Activated gamma-delta T cell treated with Interleukin-2 at 50 U/mL for 16 hours (primary cell): ENCODE results near the gene FLNC.

ENCODE experiments used
- DNase-seq: peaks from one replicate; pipeline ENCODE4 v3.0.0-alpha.2; 2020

Gene FLNC

DNA sequence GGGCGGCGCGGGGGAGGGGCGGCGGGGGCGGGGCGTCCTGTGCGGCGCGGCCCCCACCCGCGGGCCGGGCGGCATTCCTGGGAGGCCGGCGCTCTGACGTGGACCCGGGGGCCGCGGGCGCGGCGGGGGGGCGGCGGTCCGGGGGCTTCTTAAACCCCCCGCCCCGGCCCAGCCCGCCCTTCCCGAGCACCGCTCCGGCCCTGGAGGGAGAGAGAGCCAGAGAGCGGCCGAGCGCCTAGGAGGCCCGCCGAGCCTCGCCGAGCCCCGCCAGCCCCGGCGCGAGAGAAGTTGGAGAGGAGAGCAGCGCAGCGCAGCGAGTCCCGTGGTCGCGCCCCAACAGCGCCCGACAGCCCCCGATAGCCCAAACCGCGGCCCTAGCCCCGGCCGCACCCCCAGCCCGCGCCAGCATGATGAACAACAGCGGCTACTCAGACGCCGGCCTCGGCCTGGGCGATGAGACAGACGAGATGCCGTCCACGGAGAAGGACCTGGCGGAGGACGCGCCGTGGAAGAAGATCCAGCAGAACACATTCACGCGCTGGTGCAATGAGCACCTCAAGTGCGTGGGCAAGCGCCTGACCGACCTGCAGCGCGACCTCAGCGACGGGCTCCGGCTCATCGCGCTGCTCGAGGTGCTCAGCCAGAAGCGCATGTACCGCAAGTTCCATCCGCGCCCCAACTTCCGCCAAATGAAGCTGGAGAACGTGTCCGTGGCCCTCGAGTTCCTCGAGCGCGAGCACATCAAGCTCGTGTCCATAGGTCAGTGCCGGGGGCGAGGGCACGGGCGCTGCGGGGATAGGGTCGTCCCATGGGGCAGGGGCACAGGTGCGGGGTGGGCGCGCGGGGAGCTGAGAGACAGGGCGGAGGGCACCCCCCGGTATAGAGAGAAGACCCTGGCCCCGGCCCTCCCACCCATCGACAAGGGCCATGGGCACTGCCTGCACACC, at the start of gene FLNC:
FLNC (plus strand) TSS at position 176 of the 947 bp plus-strand sequence; CDS start at position 408, 232 bp downstream.
- no peak for DNase-seq

DNA sequence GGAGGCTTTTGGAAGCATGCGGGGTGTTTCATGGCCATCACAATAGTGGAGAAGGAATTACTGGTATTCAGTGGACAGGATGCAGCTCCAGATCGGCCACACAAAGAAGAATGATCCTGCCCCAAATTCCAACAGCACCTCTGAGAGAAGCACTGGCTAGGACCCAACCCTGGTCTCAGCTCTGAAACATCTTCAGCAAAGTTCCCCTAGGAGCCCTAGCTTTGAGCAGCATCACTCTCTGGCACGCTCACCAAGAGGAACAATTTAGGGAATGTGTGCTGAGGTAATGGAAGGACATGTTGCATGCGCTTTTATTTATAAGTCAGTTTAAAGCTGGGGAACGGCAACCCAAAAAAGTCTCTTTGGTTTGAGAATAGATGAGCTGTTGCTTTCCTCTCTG, 49.1 kb upstream of the FLNC start:
- DNase-seq, result no peak

DNA sequence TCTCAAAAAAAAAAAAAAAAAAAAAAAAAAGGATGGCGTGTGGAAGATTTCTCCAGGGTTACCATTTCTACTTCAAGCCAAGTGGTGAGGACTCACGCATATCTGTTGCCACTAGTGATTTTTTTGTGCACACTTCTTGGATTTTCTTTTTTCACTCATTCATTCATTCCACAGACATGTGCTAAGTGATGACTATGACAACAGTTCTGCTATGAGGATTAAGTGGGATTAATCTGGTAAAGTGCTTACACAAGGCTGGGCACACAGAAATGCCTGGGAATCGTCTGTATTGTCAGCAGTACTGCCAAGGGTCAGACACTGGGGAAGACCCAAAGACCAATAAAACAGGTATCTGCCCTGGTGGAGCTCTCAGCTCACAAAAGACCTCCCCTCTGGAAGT, 48.4 kb upstream of the FLNC start:
- DNase-seq, result no peak

DNA sequence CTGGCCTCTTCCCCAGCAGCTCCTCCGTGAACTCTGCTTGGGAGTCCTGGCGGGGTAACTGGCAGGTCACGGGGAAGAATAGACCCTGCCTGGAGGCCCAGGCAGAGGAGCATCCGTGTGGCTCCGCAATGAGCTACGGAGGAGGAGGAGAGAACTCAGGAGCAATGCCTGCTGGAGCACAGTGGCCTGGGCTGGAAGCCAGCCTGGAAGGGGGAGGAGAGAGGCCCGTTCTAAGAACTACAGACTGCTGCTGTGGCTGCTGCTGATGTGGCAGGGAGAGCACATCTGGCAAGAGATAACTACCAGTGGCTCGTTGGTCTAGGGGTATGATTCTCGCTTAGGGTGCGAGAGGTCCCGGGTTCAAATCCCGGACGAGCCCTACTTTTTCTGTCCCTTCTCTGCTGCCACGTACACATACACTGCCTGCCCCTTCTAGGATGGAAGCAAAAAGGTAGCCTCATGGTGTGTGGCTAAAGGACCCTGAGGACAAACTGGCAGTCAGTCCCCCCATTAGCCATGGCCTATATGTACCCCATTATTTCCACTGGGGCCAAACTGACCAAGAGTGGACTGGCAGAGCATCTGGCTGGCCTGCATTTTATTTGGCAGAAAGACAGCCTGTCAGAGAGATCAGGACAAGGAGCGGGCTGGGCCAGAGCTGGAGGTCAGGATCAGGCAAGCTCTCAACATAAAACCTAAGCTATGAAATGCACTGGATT, 46.9 kb upstream of the FLNC start:
- no peak for DNase-seq

- DNase-seq, result no peak
These were observed 44.5 kb upstream of the FLNC start for GRCh38 chr7:128785738-128786137.

GRCh38 chr7:128788446-128789412, 41.5 kb upstream of the FLNC start:
- DNase-seq, result no peak

DNA sequence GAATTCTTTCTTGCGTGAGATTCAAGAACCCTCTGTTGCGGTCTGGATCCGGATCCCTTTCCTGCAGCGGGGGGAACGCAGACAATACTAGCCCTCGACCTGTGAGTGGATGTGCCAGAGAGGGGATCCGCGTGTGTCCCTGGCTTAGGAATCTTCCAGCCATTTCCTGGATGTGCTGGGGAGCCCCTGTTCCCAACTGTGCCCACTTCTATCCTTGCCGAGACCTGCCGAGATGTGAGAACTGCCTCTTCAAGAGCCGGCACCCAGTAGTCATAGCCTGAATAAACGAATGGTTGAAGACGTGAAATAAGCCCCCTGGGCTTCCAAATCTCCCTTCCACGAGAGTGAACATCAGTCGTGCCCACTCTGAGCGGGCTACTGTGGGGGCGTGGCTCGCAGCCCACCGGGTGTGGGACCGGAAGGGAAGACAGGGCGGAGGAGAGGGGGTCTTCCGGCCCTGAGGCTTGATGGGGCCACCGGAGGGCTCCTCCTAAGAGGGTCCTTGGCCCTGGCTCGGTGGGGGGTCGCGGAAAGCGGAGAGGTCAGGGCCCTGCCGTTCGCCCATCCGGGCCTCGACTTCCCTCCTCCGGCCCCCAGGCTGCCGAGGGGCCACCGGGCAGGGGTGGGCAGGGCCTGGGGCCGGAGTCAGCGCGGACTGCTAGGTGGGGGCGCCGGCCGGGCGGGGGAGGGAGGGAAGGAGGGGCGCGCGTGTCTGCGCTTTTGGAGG, 39.7 kb upstream of the FLNC start:
- DNase-seq, result no peak

DNA sequence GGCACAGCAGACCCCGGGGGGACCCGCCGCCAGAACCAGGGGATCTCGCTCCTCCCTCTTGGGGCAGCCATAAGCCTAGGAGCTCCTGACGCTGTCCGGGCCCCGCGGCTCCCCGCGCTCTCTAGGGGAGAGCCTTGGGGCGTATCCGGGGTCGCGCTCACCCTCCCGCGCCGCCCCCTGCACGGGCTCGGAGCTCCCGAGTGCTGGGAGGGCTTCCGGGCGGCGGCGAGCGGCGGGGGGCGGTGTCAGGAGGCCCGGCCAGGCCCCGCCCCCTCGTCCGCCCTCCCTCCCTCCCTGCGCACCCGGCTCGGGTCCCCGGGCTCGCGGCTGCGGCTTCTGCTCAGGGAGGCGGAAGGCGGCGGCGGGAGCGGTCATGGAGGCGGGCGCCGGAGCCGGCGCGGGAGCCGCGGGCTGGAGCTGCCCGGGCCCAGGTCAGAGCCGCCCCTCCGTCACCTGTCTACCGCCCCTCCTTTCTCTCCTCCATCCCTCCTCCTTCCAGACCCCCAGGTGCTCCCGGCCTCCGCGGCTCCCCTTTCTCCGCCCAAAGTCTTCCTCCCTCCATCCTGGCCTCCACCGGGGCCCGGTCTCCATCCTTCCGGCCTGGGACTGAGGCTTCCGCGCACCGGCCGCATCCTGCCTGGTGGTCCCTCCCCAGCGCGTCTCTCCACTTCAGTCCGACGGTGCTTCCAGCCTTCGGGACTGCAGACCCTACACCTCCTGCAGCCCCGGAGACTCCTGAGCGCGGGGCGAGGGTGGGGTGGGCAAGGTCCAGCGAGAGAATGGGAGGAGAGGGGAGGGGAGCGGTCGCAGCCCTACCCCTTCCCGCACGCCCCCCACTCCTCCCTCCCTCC, 38.9 kb upstream of the FLNC start, which contains the start of gene CCDC136:
CCDC136 (plus strand) TSS at position 848 of the 851 bp plus-strand sequence. CDS start 444 bp downstream, outside the sequence.
- DNase-seq, result peak; percentile 75

GRCh38 chr7:128791972-128792327, 38.3 kb upstream of the FLNC start:
- no peak for DNase-seq

- DNase-seq, result no peak
These were observed 37.6 kb upstream of the FLNC start for GRCh38 chr7:128792471-128793180.

DNA sequence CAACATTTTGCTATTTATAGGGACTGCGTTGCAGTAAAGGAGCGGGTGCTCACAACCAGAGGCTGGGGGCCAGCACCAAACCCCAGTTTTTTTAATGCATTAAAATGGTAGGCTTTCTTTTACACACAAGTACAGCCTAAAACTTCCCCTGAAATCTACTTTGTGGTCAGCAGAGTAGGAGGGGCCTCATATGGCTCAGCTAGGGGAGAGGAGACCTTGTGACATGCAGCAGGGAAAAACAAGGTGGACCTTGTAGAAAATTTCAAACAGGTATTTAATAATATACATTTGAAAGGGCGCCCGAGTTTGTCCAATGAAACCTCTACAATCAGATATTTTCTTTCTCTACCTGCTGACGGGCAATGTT, 37.0 kb upstream of the FLNC start:
- no peak for DNase-seq

DNA sequence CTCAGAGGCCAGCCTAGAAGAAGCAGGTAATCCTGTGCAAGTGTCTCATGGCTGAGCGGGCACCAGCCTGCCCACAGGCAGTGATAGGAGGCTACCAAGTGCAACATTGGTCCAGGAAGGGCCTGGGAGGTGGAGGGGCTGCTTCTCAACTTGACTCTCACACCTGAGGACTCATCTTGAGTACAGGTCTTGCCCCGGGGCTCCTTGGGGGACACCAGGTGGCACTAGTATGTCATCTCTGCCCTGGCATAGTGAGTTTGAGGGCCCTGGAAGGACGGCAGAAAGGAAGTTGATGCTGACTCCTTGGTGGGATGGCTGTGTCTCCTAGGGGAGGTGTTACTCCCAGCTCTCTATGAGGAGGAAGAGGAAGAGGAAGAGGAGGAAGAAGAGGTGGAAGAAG, 36.2 kb upstream of the FLNC start:
- DNase-seq, result no peak

DNA sequence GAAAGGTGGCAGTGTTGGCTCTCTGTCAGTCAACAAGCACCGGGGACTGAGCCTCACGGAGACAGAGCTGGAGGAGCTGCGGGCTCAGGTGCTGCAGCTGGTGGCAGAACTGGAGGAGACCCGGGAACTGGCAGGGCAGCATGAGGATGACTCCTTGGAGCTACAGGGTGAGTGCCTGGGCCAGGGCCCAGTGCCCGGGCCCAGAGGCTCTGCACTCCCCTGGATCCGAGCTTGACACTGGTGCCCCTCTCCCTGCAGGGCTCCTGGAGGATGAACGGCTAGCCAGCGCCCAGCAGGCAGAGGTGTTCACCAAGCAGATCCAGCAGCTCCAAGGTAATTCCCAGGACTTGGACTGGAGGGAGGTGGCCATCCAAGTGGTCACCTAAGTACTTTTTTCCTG, 35.8 kb upstream of the FLNC start:
- no peak for DNase-seq

GRCh38 chr7:128795129-128795528, 35.1 kb upstream of the FLNC start:
- no peak for DNase-seq

DNA sequence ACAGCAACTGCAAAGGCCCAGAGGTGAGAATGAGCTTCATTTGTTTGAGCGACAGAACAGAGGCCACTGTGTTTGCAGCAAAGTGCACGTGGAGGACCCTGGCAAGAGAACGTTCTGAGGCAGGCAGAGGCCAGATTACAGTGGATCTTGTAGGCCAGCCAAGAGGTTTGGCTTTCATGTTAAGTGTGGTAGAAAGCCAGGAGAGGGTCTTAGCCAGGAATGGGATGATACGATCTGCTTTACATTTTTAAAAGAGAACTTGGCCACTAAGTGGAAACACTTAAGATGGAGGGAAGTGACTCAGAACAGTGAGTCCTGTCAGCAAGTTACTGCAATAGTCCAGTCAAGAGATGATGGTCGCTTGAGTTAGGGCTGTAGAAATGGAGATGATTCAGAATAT, 33.9 kb upstream of the FLNC start:
- DNase-seq, result no peak

DNA sequence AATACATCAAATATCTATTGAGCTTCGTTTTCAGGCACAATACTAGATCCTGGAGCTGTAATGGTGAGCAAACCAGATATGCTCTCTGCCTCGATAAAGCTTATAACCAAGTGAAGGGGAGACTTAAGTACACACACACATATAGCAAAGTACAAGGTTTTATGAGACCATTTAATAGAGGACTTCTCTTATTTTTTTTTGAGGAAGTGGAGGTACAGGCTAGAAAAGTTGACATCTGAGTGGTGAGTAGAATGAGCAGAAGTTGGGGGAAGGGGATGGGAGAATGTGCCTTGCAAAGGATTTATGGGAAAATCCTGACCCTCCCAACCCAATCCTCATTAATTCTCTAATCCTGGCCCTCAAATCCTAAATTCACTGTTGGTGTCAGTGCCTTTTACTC, 30.8 kb upstream of the FLNC start:
- DNase-seq, result no peak

- DNase-seq, result no peak
These were observed 29.6 kb upstream of the FLNC start for GRCh38 chr7:128800567-128800966.

GRCh38 chr7:128801003-128801402, 29.2 kb upstream of the FLNC start:
- no peak for DNase-seq

DNA sequence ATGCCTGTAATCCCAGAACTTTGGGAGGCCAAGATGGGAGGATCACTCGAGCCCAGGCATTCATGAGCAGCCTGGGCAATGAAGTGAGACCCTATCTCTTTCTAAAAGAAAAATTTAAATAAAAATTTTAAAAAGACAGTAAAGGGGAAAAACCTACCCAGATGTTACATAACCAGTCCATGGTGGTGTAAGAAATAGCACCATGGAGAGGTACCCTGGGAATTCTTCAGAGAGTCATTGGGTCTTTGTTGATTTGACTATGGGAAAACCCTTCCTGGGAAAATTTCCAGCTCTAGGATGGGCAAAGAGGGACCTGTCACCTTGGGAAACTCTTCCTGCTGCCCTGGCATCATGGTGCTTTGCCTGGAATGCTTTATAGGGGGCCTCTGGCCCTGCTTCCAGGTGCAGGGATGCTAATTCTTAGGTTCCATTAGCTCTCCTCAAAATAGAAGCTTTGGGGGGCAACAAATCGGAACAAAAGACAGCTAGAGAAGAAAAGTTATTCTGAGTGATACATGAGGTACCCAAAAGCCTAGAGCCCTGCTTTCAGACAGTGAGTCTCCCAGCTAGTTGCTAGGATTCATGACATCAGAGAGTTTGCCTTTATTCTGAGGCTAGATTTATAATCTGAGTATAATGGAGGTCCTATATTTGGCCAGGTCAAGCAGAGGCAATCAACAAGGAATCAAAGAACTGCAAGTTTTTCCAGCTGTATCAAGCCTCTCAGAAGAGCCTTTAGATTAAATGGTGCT, 28.4 kb upstream of the FLNC start:
- DNase-seq, result no peak

DNA sequence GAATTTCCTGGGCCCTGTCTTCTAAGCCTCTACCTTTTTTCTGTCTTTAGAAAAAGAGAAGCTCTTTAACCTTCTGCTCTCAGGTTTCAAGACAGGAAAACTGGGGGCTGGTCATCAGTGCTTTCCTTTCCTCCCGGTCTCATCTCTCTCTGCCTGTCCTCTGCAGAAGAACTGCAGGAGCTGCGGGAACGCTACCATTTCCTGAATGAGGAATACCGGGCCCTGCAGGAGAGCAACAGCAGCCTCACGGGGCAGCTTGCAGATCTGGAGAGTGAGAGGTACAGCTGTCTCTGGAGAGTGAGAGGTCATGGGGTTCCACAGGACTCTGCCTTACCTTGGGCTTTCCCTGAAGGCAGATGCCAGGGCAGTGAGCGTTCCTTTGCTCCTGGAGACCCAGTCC, 25.7 kb upstream of the FLNC start:
- DNase-seq, result no peak
